Measurements from ENCODE around the gene NRG4. TPM values are rescaled to one million over a fixed set of nuclear protein-coding genes. Genes with fewer than 3 reads are reported as not detected.
A peak's percentile ranks its signal among the peaks of the same experiment; 100 is the strongest.
"Not testable (repeated sequence)": the region's sequence is repeated elsewhere in the genome, so short reads cannot be mapped to it uniquely, and the experiment has no call there.

NRG4 gene
- total RNA-seq, 1 donor from 2014 or later = 8.7 TPM

- Mint-ChIP-seq H3K4me1 (peaks cover 16% of the 10 kb centered on the region), H3K36me3 (no peaks in the 10 kb centered on the region), H3K4me3 (peak overlapping the region; percentile 69), H3K9me3 (no peaks in the 10 kb centered on the region), H3K27me3 (ENCODE audit: low read depth) (peaks cover 21% of the 10 kb centered on the region), H3K27ac (peak overlapping the region; percentile 35)
- DNase-seq (ENCODE audit: low spot score in 2 of 2, unreplicated experiment in 2 of 2) = no peak
- TF ChIP-seq, protein P1, sequence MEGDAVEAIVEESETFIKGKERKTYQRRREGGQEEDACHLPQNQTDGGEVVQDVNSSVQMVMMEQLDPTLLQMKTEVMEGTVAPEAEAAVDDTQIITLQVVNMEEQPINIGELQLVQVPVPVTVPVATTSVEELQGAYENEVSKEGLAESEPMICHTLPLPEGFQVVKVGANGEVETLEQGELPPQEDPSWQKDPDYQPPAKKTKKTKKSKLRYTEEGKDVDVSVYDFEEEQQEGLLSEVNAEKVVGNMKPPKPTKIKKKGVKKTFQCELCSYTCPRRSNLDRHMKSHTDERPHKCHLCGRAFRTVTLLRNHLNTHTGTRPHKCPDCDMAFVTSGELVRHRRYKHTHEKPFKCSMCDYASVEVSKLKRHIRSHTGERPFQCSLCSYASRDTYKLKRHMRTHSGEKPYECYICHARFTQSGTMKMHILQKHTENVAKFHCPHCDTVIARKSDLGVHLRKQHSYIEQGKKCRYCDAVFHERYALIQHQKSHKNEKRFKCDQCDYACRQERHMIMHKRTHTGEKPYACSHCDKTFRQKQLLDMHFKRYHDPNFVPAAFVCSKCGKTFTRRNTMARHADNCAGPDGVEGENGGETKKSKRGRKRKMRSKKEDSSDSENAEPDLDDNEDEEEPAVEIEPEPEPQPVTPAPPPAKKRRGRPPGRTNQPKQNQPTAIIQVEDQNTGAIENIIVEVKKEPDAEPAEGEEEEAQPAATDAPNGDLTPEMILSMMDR (IDR thresholded peaks at IDR 0.05; ENCODE audit: unreplicated experiment) = no peak
These were observed 46.6 kb upstream of the NRG4 start for GRCh38 chr15:76058714-76059319.

- peak in 1 of 2 experiments; percentile 45 for DNase-seq (ENCODE audit: low spot score in 2 of 2, unreplicated experiment in 2 of 2)
- TF ChIP-seq, protein P1 (IDR thresholded peaks at IDR 0.05; ENCODE audit: unreplicated experiment) = peak; percentile 88
- H3K27me3 Mint-ChIP-seq (ENCODE audit: low read depth) = peaks cover 19% of the 10 kb centered on the region
- no peaks in the 10 kb centered on the region for H3K36me3 Mint-ChIP-seq
- no peak overlapping the region for H3K27ac Mint-ChIP-seq
- H3K9me3 Mint-ChIP-seq = no peaks in the 10 kb centered on the region
- H3K4me3 Mint-ChIP-seq = no peak overlapping the region
- peaks cover 10% of the 10 kb centered on the region for H3K4me1 Mint-ChIP-seq
These were observed 45.2 kb upstream of the NRG4 start for GRCh38 chr15:76057332-76058000.

DNA sequence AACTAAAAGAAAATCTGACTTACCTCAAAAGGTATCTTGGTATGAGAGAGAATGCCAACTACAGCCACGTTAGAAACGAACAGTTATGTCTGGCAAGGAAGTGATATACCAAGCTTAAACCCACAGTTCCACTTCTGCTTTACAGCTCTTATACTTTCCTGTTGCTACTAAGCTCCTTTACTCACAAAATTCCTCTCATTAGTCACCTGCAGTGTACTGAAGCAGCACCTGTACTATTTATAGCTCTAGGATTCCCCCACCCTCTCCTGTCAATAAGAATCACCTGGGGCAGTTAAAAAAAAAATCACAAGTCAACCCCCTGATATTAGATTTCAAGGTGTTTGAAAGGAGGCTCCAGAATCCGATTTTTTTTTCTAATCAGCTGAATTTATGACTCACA lies 44.7 kb upstream of the NRG4 start:
- Mint-ChIP-seq H3K4me3 (no peak overlapping the region), H3K27me3 (ENCODE audit: low read depth) (peaks cover 19% of the 10 kb centered on the region), H3K36me3 (no peaks in the 10 kb centered on the region), H3K27ac (no peak overlapping the region), H3K4me1 (peaks cover 7% of the 10 kb centered on the region), H3K9me3 (no peaks in the 10 kb centered on the region)
- TF ChIP-seq, protein P1 (IDR thresholded peaks at IDR 0.05; ENCODE audit: unreplicated experiment) = no peak
- DNase-seq (ENCODE audit: low spot score in 2 of 2, unreplicated experiment in 2 of 2) = no peak

- DNase-seq (ENCODE audit: low spot score in 2 of 2, unreplicated experiment in 2 of 2); H3K4me1 Mint-ChIP-seq; H3K9me3 Mint-ChIP-seq; H3K4me3 Mint-ChIP-seq; H3K36me3 Mint-ChIP-seq; H3K27ac Mint-ChIP-seq: not testable (repeated sequence)
- H3K27me3 Mint-ChIP-seq (ENCODE audit: low read depth) = peaks cover 16% of the 10 kb centered on the region
These were observed 42.0 kb upstream of the NRG4 start for GRCh38 chr15:76054201-76054600.

DNA sequence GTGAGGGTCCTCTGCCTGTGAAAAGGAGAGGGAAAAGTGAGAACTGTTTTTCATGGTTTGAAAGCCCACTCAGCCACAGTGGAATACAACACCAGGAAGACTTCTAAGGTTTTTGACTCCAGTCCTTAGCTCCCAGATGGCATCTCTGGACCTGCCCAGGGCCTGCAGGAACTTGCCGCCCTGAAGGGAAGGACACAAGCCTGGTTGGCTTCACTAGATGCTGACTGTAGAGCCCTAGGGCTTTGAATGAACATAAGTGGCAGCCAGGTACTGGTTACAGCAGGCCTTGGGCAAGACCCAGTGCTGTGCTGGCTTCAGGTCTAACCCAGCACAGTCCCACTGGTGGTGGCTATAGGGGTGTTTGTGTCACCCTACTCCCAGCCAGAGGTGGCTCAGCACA lies 26.3 kb upstream of the NRG4 start:
- H3K27ac Mint-ChIP-seq = no peak overlapping the region
- peaks cover 3% of the 10 kb centered on the region for H3K27me3 Mint-ChIP-seq (ENCODE audit: low read depth)
- H3K9me3 Mint-ChIP-seq = peaks cover 40% of the 10 kb centered on the region
- peaks cover 6% of the 10 kb centered on the region for H3K36me3 Mint-ChIP-seq
- TF ChIP-seq, protein P1 (IDR thresholded peaks at IDR 0.05; ENCODE audit: unreplicated experiment) = no peak
- H3K4me1 Mint-ChIP-seq = no peaks in the 10 kb centered on the region
- H3K4me3 Mint-ChIP-seq = no peak overlapping the region
- DNase-seq (ENCODE audit: low spot score in 2 of 2, unreplicated experiment in 2 of 2) = no peak

DNA sequence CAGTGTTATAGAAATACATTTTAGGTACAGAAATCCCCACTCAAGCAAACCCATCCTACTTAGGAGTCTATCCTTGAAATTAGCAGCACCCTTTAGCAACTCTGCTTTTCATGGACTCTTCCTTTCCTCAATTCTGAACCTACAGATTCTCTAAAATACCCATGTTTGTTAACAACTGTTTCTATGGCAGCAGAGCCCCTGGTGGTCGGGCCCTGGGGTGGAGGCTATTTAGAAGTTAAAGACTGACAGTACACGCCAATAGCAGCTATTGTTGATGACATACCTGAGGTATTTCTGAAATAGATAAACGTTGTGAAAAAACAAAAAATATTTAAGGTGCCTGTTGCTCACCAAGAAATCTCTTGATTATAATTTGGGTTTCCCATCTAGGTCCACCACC lies 23.4 kb upstream of the NRG4 start:
- H3K27me3 Mint-ChIP-seq (ENCODE audit: low read depth) = no peaks in the 10 kb centered on the region
- TF ChIP-seq, protein P1 (IDR thresholded peaks at IDR 0.05; ENCODE audit: unreplicated experiment) = no peak
- H3K4me3 Mint-ChIP-seq = no peak overlapping the region
- H3K36me3 Mint-ChIP-seq = no peaks in the 10 kb centered on the region
- H3K4me1 Mint-ChIP-seq = no peaks in the 10 kb centered on the region
- no peak for DNase-seq (ENCODE audit: low spot score in 2 of 2, unreplicated experiment in 2 of 2)
- no peak overlapping the region for H3K27ac Mint-ChIP-seq
- peaks cover 14% of the 10 kb centered on the region for H3K9me3 Mint-ChIP-seq
